Gastroesophageal sphincter (tissue), 3 donors: ENCODE data around the gene ZNF888.

Experiments
- CTCF ChIP-seq, 4 experiments: fragments of 200-600 bp in 2 of 4; fragments of 450-650 bp in 2 of 4; sonication (generic) in 1 of 4; IDR thresholded peaks; one replicate each; pipeline ENCODE4 v1.5.1; 2017 to 2019; ENCODE audit warnings: antibody characterized with exemption in 4 of 4, mild to moderate bottlenecking in 2 of 4, moderate library complexity in 2 of 4
- POLR2AphosphoS5 ChIP-seq: sonication (generic); formaldehyde crosslinking; IDR thresholded peaks from one replicate; pipeline ENCODE4 v1.6.1; 2017; ENCODE audit warnings: antibody characterized with exemption

GRCh38 chr19:52898101-52898500 lies 25.1 kb downstream of the ZNF888 start:
- TF ChIP-seq POLR2AphosphoS5, result no peak
- TF ChIP-seq CTCF (IDR thresholded peaks at IDR 0.05), result no peak
